Measurements from ENCODE around the gene FAM3B.

- TF ChIP-seq ZNF274 (IDR thresholded peaks at IDR 0.05; ENCODE audit: low read depth, low read length) (no peak), YY1 (IDR thresholded peaks at IDR 0.05; ENCODE audit: insufficient read depth, insufficient read length) (no peak), SUZ12 (IDR thresholded peaks at IDR 0.05; ENCODE audit: extremely low read depth, insufficient read depth, insufficient read length) (no peak)
These were observed 82.7 kb downstream of the FAM3B start for GRCh38 chr21:41399246-41399800.

Data from NT2/D1 (cell line).